ENCODE results near the gene ADAMTSL3.

The ADAMTSL3 gene

GRCh38 chr15:83656943-83657528, 3.1 kb downstream of the ADAMTSL3 start:
- TF ChIP-seq BHLHE40 (IDR thresholded peaks at IDR 0.05; ENCODE audit: borderline replicate concordance) (no peak), ELF4 (IDR thresholded peaks at IDR 0.05) (no peak), TARDBP (IDR thresholded peaks at IDR 0.05) (no peak), PKNOX1 (IDR thresholded peaks at IDR 0.05) (no peak), HDGF (IDR thresholded peaks at IDR 0.05; ENCODE audit: borderline replicate concordance) (no peak), SUZ12 (IDR thresholded peaks at IDR 0.05) (no peak)
- DNase-seq (ENCODE audit: extremely low spot score), result no peak
- ChIA-PET CTCF (interaction anchor here (0.6 to 1.7 kb wide), 5 partner anchors 30 to 378 kb away, joined by 3 to 6 read pairs (median 3); no protein-coding TSS in a partner anchor), POLR2A (no interaction called here)

GRCh38 chr15:83657549-83657948, 3.6 kb downstream of the ADAMTSL3 start:
- POLR2A ChIA-PET, result no interaction called here
- TF ChIP-seq TARDBP (IDR thresholded peaks at IDR 0.05), result no peak
- DNase-seq (ENCODE audit: extremely low spot score), result peak; percentile 52
- CTCF ChIA-PET, result interaction anchor here (0.6 to 1.7 kb wide), 4 partner anchors 71 to 378 kb away, joined by 3 to 6 read pairs (median 3); no protein-coding TSS in a partner anchor

GRCh38 chr15:83658430-83659416, 4.8 kb downstream of the ADAMTSL3 start:
- POLR2A ChIA-PET, result no interaction called here
- CTCF ChIA-PET, result interaction anchor here (0.6 to 0.8 kb wide), 2 partner anchors 11 to 41 kb away, joined by 3 to 4 read pairs; no protein-coding TSS in a partner anchor
- TF ChIP-seq ELF4 (IDR thresholded peaks at IDR 0.05) (no peak), LEF1 (IDR thresholded peaks at IDR 0.05; ENCODE audit: borderline replicate concordance) (no peak), SUZ12 (IDR thresholded peaks at IDR 0.05) (no peak), ZNF384 (IDR thresholded peaks at IDR 0.05) (no peak), FOXM1 (IDR thresholded peaks at IDR 0.05; ENCODE audit: borderline replicate concordance) (no peak), NFRKB (IDR thresholded peaks at IDR 0.05) (no peak), PKNOX1 (IDR thresholded peaks at IDR 0.05) (no peak), ARNT (IDR thresholded peaks at IDR 0.05) (no peak), TARDBP (IDR thresholded peaks at IDR 0.05) (no peak)
- DNase-seq (ENCODE audit: extremely low spot score), result no peak

GRCh38 chr15:83659417-83659812, 5.5 kb downstream of the ADAMTSL3 start:
- DNase-seq (ENCODE audit: extremely low spot score), result no peak
- CTCF ChIA-PET, result interaction anchor here (0.8 kb wide), 1 partner anchor 40 kb away, joined by 3 read pairs; no protein-coding TSS in a partner anchor
- POLR2A ChIA-PET, result no interaction called here
- TF ChIP-seq SUZ12 (IDR thresholded peaks at IDR 0.05), result no peak
- TF ChIP-seq FOXK2 (IDR thresholded peaks at IDR 0.05), result no peak
- no peak for TF ChIP-seq L3MBTL2 (conservative IDR thresholded peaks at IDR 0.05)
- TF ChIP-seq ZNF384 (IDR thresholded peaks at IDR 0.05), result no peak
- no peak for TF ChIP-seq TARDBP (IDR thresholded peaks at IDR 0.05)
- no peak for TF ChIP-seq ELF4 (IDR thresholded peaks at IDR 0.05)
- no peak for TF ChIP-seq SP1 (IDR thresholded peaks at IDR 0.05)
- no peak for TF ChIP-seq CTBP1 (IDR thresholded peaks at IDR 0.05; ENCODE audit: borderline replicate concordance)
- no peak for TF ChIP-seq LEF1 (IDR thresholded peaks at IDR 0.05; ENCODE audit: borderline replicate concordance)
- TF ChIP-seq FOXA1 (IDR thresholded peaks at IDR 0.05), result no peak
- TF ChIP-seq HDGF (IDR thresholded peaks at IDR 0.05; ENCODE audit: borderline replicate concordance), result no peak
- TF ChIP-seq PKNOX1 (IDR thresholded peaks at IDR 0.05), result no peak
- no peak for TF ChIP-seq BHLHE40 (IDR thresholded peaks at IDR 0.05; ENCODE audit: borderline replicate concordance)
- TF ChIP-seq FOXM1 (IDR thresholded peaks at IDR 0.05; ENCODE audit: borderline replicate concordance), result no peak
- TF ChIP-seq NFRKB (IDR thresholded peaks at IDR 0.05), result no peak
- TF ChIP-seq ARNT (IDR thresholded peaks at IDR 0.05), result no peak

- ChIA-PET CTCF (interaction anchor here (0.7 kb wide), 1 partner anchor 219 kb away, joined by 3 read pairs; the partner anchor contains the start of gene SH3GL3), POLR2A (no interaction called here)
- TF ChIP-seq LEF1 (IDR thresholded peaks at IDR 0.05; ENCODE audit: borderline replicate concordance) (no peak), TARDBP (IDR thresholded peaks at IDR 0.05) (no peak), ELF4 (IDR thresholded peaks at IDR 0.05) (no peak), L3MBTL2 (conservative IDR thresholded peaks at IDR 0.05) (no peak), ARNT (IDR thresholded peaks at IDR 0.05) (no peak), SUZ12 (IDR thresholded peaks at IDR 0.05) (no peak), PKNOX1 (IDR thresholded peaks at IDR 0.05) (no peak)
- DNase-seq (ENCODE audit: extremely low spot score), result no peak
Observed at GRCh38 chr15:83665480-83665879, 11.6 kb downstream of the ADAMTSL3 start.

Measured in HEK293T (cell line).